HG03066 (cell line): ENCODE measurements around the gene MRPL38.

ENCODE experiments used
- ATAC-seq: cut with Tn5 transposase; IDR thresholded peaks from one replicate; pipeline ENCODE4 v1.9.1; 2021; ENCODE audit warnings: low read depth; ENCODE audit not compliant: unreplicated experiment

MRPL38 gene

GRCh38 chr17:75920045-75920560 is 15.4 kb upstream of the MRPL38 start:
- no peak for ATAC-seq

GRCh38 chr17:75919611-75920010 is 14.9 kb upstream of the MRPL38 start:
- ATAC-seq, result no peak

- no peak for ATAC-seq
Observed at GRCh38 chr17:75917917-75918445, 13.3 kb upstream of the MRPL38 start.

GRCh38 chr17:75917141-75917916 is 12.6 kb upstream of the MRPL38 start:
- ATAC-seq, result no peak

- no peak for ATAC-seq
Observed at GRCh38 chr17:75915268-75915667, 10.6 kb upstream of the MRPL38 start.

GRCh38 chr17:75914643-75915267 is 10.1 kb upstream of the MRPL38 start:
- no peak for ATAC-seq

- ATAC-seq, result no peak
Observed at GRCh38 chr17:75913537-75914210, 9.0 kb upstream of the MRPL38 start.

GRCh38 chr17:75910699-75911098 is 6.0 kb upstream of the MRPL38 start:
- ATAC-seq, result no peak

GRCh38 chr17:75909812-75910274 is 5.2 kb upstream of the MRPL38 start:
- no peak for ATAC-seq

GRCh38 chr17:75909051-75909811 is 4.5 kb upstream of the MRPL38 start:
- no peak for ATAC-seq

GRCh38 chr17:75908201-75908600 is 3.5 kb upstream of the MRPL38 start:
- ATAC-seq, result no peak

- no peak for ATAC-seq
Observed at GRCh38 chr17:75906143-75906884, 1.6 kb upstream of the MRPL38 start.

GRCh38 chr17:75902406-75902805 is 2.3 kb downstream of the MRPL38 start:
- ATAC-seq, result no peak

- ATAC-seq, result no peak
Observed at GRCh38 chr17:75901727-75902126, 3.0 kb downstream of the MRPL38 start.

- ATAC-seq, result no peak
Observed at GRCh38 chr17:75900691-75901533, 3.8 kb downstream of the MRPL38 start.

GRCh38 chr17:75899767-75900468 is 4.8 kb downstream of the MRPL38 start:
- ATAC-seq, result no peak

GRCh38 chr17:75899353-75899752 is 5.3 kb downstream of the MRPL38 start:
- no peak for ATAC-seq

- no peak for ATAC-seq
Observed at GRCh38 chr17:75898791-75899190, 5.9 kb downstream of the MRPL38 start.
